GM21723 (cell line): ENCODE data around the gene REXO1.

Experiments used
- ATAC-seq: cut with Tn5 transposase; IDR thresholded peaks from one replicate; pipeline ENCODE4 v1.9.1; 2021; ENCODE audit warnings: mild to moderate bottlenecking, moderate library complexity; ENCODE audit not compliant: unreplicated experiment

REXO1 gene

DNA sequence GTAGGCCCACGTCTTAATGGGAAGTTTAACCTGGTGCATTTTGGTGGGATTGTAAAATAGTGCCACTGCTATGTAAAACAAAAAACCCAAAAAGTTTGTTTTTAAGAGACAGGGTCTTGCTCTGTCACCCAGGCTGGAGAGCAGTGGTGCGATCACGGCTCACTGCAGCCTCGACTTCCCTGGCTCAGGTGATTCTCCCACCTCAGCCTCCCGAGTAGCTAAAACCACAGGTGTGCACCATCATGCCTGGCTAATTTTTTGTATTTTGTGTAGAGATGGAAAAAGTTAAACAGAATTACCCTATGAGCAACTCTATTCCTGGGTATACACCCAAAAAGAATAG lies 820 bp upstream of the REXO1 start:
- no peak for ATAC-seq

GRCh38 chr19:1847684-1848398 lies 442 bp downstream of the REXO1 start:
- peak; percentile 24 for ATAC-seq

- ATAC-seq, result no peak
Observed at GRCh38 chr19:1847348-1847683, 967 bp downstream of the REXO1 start.

DNA sequence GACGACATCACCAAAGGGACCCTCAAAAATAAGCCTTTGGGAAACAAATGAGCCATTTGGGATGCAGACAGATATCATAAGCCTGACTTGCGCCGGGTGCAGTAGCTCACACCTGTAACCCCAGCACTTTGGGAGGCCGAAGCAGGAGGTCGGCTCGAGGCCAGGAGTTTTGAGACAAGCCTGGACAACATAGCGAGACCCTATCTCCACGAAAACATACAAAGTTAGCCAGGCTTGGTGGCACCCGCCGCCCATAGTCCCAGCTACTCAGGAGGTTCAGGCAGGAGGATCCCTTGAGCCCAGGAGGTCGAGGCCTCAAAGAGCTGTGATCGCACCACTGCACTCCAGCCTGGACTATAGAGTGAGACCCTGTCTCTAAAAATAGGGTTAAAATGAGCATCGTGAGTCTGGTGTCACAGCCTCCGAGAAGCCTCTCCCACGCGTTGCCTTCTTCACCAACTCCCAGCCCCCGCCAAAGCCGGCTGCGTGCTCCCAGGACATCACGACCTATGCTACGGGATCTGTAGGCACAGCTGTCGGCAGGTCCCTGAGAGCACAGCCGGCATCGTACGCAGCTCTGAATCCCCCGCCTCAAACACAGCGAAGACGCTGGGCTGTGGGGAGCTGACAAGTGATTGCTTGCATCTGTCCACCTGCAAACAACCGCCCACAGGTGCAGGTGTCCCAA lies 1.6 kb downstream of the REXO1 start:
- ATAC-seq, result no peak

- ATAC-seq, result no peak
Observed at GRCh38 chr19:1845642-1846041, 2.6 kb downstream of the REXO1 start.

GRCh38 chr19:1845125-1845515 lies 3.2 kb downstream of the REXO1 start:
- no peak for ATAC-seq

- ATAC-seq, result no peak
Observed at GRCh38 chr19:1844513-1845124, 3.7 kb downstream of the REXO1 start.

DNA sequence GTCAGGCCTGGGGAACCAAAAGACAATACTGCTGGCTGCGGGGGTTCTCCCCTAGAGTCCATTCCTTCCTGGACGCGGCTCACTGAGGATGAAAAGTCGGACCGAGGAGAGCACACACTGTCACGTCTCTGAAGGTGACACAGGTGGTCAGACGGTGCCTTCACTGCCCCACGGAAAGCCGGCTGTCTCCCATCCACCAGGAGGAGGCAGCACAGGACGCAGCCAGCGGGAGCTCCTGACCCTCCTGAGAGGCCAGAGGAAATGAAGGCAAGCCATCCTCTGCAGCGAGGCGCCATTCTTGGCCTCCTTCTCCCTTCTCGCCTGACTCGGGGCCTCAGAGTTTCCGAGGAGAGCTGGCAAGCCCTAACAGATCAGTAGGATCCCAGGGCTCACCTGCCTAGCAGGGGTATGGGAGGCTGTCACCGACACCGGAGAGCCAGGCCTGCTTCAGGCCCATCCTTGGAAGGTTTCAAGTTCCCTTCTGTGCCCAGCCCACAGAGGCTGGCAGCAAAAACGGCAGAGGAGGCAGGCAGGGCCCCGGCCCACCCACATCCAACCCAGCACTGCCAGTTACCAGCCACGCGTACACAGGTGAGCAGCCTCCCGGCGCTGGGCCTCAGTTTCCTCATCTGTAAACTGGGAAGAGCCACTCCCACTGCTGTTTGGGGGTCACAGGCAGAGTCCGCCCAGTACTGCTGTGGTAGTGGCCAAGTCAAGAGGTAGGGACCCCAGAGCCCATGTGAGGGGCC lies 4.5 kb downstream of the REXO1 start:
- ATAC-seq, result no peak

- ATAC-seq, result no peak
Observed at GRCh38 chr19:1843116-1843515, 5.2 kb downstream of the REXO1 start.

GRCh38 chr19:1841209-1841924 lies 6.9 kb downstream of the REXO1 start:
- ATAC-seq, result no peak

DNA sequence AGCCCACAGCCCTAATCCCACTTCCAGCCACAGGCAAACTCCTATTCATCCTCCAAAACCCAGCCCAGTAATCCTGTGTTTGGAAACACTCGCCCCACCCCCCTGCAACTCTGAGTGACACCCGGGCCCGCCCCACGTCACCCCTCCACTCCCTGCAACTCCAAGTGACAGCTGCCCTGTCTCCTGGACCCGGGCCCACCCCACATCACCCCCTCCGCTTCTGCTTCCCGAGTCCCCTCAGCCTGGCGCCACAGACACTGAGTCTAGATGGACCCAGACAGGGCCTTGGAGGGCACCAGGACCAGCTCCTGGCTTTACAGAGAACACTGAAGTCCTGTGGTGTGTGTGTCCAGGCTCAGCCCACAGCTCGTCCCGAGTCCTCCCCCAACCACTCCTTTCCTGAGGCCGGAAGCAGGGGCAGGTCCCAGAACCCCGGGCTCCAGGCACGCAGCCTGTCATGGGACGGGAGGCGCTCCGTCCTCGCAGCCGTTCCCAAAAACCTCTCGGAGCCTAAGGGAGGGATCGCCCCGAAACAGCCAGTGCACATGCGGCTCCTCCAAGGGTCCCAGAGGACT lies 7.7 kb downstream of the REXO1 start:
- no peak for ATAC-seq

GRCh38 chr19:1839658-1840540 lies 8.4 kb downstream of the REXO1 start:
- ATAC-seq, result no peak

DNA sequence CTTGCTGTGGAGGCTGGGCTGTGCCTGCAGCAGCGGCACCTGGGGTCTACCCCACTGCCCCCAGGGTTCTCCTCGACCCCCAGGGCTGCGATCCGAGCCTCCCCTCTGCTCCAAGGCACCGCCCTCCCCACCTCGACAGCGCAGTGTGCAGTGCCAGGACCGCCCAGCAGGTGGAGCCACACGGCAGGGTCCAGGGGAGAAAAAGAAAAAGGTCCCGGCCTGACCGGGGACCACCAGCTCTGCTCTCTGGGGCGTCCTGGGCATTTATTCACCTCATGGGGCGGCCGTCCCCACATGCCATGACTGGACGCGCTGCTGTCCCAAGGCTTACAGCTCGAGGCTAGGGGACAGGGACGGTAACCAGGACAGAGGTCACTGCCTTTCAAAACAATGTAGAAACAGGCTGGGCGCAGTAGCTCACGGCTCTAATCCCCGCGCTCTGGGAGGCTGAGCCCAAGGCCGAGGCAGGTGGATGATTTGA lies 10.6 kb downstream of the REXO1 start:
- no peak for ATAC-seq

DNA sequence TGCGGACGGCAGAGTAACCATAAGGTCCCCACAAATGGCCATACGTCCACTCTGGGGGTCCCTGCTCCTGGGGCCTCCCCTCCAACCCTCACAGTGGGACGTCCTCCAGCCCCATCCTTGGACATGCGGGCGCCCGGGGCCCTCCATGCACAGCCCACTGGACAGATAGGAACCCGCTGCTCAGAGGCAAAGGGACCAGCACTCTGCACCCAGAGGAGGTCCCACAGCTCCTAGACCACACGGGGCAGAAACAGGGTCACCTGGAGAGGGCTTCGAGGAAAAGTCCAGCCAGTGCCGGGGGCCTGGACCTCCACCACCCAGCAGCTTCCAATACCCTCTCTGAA lies 11.1 kb downstream of the REXO1 start:
- no peak for ATAC-seq

DNA sequence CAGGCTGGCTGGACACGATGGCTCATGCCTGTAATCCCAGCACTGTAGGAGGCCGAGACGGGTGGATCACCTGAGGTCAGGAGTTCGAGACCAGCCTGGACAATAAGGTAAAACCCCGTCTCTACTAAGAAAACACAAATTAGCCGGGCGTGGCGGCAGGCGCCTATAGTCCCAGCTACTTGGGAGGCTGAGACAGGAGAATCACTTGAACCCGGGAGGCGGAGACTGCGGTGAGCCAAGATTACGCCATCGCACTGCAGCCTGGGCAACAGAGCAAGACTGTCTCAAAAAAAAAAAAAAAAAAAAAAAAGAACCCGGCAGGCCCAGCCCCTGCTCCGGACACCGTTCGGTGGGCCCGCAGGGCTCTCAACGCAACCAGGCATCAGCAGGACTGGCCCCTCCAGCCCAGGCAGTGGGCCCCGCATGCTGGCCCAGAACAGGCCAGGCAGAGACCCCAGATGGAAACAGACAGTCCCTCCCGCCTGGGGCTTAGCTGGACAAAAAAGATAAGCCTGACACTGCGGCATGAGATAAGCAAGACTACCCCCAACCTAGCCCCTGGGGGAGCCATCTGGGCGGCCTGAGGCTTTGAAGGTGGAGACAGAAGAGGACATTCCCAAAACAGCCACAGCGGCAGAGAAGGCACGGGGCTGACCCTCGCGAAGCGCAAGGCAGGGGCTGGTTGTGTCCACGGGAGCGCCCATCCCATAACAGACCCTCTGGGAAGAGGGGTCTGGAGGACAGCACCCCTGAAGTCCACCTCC lies 11.6 kb downstream of the REXO1 start:
- no peak for ATAC-seq

- ATAC-seq, result no peak
Observed at GRCh38 chr19:1833540-1833939, 14.7 kb downstream of the REXO1 start.

DNA sequence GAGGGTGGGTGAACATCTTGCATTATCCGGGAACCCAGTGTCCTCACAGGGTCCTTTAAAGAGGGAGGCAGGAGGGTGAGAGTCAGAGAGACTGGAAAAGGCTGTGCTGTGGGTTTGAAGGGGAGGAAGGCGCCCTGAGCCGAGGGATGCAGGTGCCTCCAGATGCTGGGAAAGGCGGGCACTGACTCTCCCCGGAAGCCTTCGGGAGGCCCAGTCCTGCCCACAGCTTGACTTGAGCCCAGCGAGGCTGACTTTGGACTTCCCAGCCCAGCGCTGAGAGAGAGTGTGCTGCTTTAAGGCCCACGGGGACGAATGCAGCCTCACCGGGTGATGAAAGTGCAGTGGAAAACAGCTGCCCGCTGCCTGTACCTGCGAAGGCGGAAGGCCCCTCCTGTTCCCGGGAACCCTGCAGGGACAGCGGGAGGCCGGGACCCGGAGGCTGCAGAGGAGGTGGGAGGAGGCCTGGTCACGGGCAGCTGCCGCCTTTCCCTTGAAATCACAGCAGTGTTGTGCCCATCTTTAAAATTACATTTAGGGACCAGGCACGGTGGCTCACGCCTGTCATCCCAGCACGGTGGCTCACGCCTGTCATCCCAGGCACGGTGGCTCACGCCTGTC lies 16.1 kb downstream of the REXO1 start:
- ATAC-seq, result no peak

DNA sequence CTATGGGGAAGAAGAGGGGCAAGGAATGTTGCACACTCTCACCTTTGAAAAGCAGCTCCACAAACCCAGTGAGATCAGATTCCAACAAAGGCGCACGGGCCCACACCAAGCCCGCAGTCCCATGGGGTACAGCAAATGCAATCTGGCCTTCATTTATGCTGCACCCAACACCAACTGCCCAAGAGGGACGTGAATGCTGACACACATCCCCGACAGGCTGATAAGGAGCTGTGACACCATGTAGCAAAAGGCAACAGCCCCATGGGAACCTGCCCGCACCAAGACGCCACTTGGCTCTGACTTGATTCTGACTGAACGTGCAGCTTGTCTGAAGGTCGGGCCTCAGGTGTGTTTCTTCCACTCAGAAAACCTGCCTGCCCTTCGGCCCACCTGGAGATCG lies 17.3 kb downstream of the REXO1 start:
- ATAC-seq, result no peak

DNA sequence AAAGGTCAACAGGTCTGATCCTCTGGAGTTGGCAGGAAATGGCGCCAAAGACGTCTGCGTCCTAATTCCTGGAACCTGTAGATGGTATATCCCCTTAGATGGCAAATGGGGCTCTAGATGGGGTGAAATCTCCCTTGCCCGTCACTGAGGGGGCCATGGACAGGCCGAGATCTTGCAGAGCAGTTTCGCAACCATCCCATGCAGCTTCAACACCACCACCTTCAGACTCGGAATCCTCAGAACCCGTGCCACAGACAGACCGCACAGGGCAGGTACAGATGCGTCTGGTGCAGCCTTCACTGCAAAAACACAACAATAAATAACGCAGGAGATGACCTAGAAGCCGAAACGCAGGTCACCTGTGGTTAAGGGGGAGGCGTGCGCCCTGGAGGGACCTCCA lies 17.7 kb downstream of the REXO1 start:
- ATAC-seq, result no peak
